ENCODE data around the gene GABRB2. TPM values are rescaled to one million over a fixed set of nuclear protein-coding genes. Genes with fewer than 3 reads are reported as not detected.

Gene GABRB2
- total RNA-seq, 4 donors from 2014 or later, result 1.9 to 8.0 (median 2.3) TPM

- no peak for TF ChIP-seq CTCF (IDR thresholded peaks at IDR 0.05)
- DNase-seq (ENCODE audit: low spot score), result no peak
- ATAC-seq (ENCODE audit: low FRiP score), result no peak
Observed at GRCh38 chr5:161278739-161279660, 267.5 kb downstream of the GABRB2 start.

- TF ChIP-seq CTCF (IDR thresholded peaks at IDR 0.05), result no peak
- no peak for DNase-seq (ENCODE audit: low spot score)
- no peak for ATAC-seq (ENCODE audit: low FRiP score)
Observed at GRCh38 chr5:161277011-161277410, 269.5 kb downstream of the GABRB2 start.

GRCh38 chr5:161274951-161275350 lies 271.6 kb downstream of the GABRB2 start:
- ATAC-seq (ENCODE audit: low FRiP score) (no peak), DNase-seq (ENCODE audit: low spot score) (no peak)
- TF ChIP-seq CTCF (IDR thresholded peaks at IDR 0.05), result no peak

- ATAC-seq (ENCODE audit: low FRiP score) (no peak), DNase-seq (ENCODE audit: low spot score) (no peak)
- TF ChIP-seq CTCF (IDR thresholded peaks at IDR 0.05), result no peak
Observed at GRCh38 chr5:161273410-161273809, 273.1 kb downstream of the GABRB2 start.

GRCh38 chr5:161271816-161272215 lies 274.7 kb downstream of the GABRB2 start:
- no peak for TF ChIP-seq CTCF (IDR thresholded peaks at IDR 0.05)
- ATAC-seq (ENCODE audit: low FRiP score) (no peak), DNase-seq (ENCODE audit: low spot score) (no peak)

- DNase-seq (ENCODE audit: low spot score), result no peak
- ATAC-seq (ENCODE audit: low FRiP score), result no peak
- no peak for TF ChIP-seq CTCF (IDR thresholded peaks at IDR 0.05)
Observed at GRCh38 chr5:161269125-161269524, 277.4 kb downstream of the GABRB2 start.

- no peak for DNase-seq (ENCODE audit: low spot score)
- TF ChIP-seq CTCF (IDR thresholded peaks at IDR 0.05), result no peak
- ATAC-seq (ENCODE audit: low FRiP score), result no peak
Observed at GRCh38 chr5:161266954-161267353, 279.6 kb downstream of the GABRB2 start.
